Parathyroid adenoma (tissue), 2 donors: ENCODE measurements around the gene CSF3R.

Source experiments
- H2AFZ ChIP-seq: fragments of 300-600 bp; sonication (generic); one replicate; pipeline ENCODE4 v1.7.0; 2017; ENCODE audit warnings: antibody characterized with exemption, mild to moderate bottlenecking
- H3K27ac ChIP-seq: fragments of 300-600 bp; sonication (generic); one replicate; pipeline ENCODE4 v1.7.0; 2017
- H3K27me3 ChIP-seq: fragments of 300-600 bp; sonication (generic); one replicate; pipeline ENCODE4 v1.7.0; 2017; ENCODE audit warnings: low read length; ENCODE audit not compliant: control insufficient read depth, insufficient read depth
- H3K36me3 ChIP-seq: fragments of 300-600 bp; sonication (generic); one replicate; pipeline ENCODE4 v1.7.0; 2017; ENCODE audit warnings: low read length; ENCODE audit not compliant: control insufficient read depth, insufficient read depth
- H3K4me1 ChIP-seq: fragments of 300-600 bp; sonication (generic); one replicate; pipeline ENCODE4 v1.7.0; 2017; ENCODE audit warnings: control low read depth
- H3K4me2 ChIP-seq: fragments of 300-600 bp; sonication (generic); one replicate; pipeline ENCODE4 v1.7.0; 2017; ENCODE audit warnings: low read length
- H3K4me3 ChIP-seq: fragments of 300-600 bp; sonication (generic); one replicate; pipeline ENCODE4 v1.7.0; 2017; ENCODE audit warnings: low read depth, low read length
- H3K79me2 ChIP-seq: fragments of 300-600 bp; sonication (generic); one replicate; pipeline ENCODE4 v1.7.0; 2017; ENCODE audit warnings: control low read depth
- H3K9ac ChIP-seq: fragments of 300-600 bp; sonication (generic); one replicate; pipeline ENCODE4 v1.7.0; 2017; ENCODE audit warnings: mild to moderate bottlenecking
- H3K9me3 ChIP-seq: fragments of 300-600 bp; sonication (generic); one replicate; pipeline ENCODE4 v1.7.0; 2017; ENCODE audit warnings: low read length; ENCODE audit not compliant: control insufficient read depth
- TF ChIP-seq, protein P1 (sequence below): fragments of 300-600 bp; sonication (generic); IDR thresholded peaks from one replicate; pipeline ENCODE4 v1.7.0; 2017; ENCODE audit warnings: antibody characterized with exemption, mild to moderate bottlenecking
- donor health status: primary hyperparathyroidism.

Gene CSF3R

DNA sequence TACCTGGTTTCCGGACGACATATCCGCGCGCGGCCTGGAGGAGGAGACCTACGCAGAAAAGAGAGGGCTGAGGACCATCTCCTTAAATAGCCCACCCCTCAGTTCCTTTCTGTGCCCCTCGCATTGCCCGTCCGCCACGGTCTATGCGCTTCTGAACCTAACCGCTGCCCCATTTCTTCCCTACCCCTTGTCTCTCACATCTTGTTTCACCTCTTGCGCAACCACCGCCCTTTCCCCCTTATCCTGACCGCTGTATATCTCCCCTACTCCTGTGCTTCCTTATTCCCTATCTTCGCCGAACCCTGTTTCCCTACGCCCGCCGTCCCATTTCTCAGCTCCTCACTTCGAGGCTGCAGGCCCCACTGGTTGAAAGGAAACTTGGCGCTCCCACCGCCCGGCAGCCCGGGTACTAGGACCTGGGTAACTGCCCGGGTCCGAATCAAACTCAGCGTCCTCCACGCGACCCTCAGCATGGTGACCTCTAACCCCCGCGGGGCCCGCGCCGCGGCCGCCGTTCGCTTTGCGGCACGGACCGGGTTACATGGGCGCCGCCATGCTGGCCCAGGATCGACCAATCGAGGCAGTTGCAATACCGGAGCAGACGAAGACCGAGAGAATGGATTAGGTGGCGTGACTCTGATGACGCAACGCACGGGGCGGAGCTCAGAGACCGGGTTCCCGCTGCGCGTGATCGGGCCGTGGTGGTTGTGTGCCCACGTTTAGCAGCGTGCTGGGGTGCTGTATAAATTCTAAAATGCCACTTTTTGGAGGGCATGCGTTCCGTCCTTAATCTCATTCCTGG, 18.7 kb downstream of the CSF3R start, which contains the start of gene MRPS15:
Gene MRPS15 (minus strand): TSS at position 582 of the 802 bp plus-strand sequence. CDS start 109 bp downstream, at position 473.
- Histone ChIP-seq H2AFZ (peak within 1 kb of the TSS; percentile 92), H3K36me3 (no peaks in the 10 kb centered on the region), H3K27me3 (no peaks in the 10 kb centered on the region), H3K79me2 (no peaks in the 10 kb centered on the region), H3K4me2 (peak within 1 kb of the TSS; percentile 87), H3K4me1 (no peaks in the 10 kb centered on the region), H3K27ac (peak within 1 kb of the TSS; percentile 74), H3K4me3 (peak within 1 kb of the TSS; percentile 99), H3K9ac (no peak within 1 kb of the TSS), H3K9me3 (no peaks in the 10 kb centered on the region)
- TF ChIP-seq, protein P1, sequence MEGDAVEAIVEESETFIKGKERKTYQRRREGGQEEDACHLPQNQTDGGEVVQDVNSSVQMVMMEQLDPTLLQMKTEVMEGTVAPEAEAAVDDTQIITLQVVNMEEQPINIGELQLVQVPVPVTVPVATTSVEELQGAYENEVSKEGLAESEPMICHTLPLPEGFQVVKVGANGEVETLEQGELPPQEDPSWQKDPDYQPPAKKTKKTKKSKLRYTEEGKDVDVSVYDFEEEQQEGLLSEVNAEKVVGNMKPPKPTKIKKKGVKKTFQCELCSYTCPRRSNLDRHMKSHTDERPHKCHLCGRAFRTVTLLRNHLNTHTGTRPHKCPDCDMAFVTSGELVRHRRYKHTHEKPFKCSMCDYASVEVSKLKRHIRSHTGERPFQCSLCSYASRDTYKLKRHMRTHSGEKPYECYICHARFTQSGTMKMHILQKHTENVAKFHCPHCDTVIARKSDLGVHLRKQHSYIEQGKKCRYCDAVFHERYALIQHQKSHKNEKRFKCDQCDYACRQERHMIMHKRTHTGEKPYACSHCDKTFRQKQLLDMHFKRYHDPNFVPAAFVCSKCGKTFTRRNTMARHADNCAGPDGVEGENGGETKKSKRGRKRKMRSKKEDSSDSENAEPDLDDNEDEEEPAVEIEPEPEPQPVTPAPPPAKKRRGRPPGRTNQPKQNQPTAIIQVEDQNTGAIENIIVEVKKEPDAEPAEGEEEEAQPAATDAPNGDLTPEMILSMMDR = no peak

DNA sequence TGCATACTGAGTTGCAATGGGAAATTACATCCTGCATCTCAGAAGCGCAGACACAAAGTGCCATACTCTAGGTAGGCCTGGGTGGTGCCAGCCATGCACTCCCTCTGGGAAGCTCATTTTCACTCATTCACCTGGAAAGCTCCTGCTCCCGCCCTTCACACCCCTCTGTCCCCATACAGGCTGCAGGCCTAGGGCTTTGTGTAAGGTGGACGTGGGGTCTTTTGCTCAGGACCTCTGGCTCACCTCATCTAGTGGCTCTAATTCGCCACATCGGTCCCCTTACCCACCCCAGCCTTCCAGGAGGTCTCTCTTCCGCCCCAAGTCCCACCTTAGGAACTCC, 19.3 kb downstream of the CSF3R start:
- H3K4me1 ChIP-seq = no peaks in the 10 kb centered on the region
- H3K4me3 ChIP-seq = peak overlapping the region; percentile 99
- TF ChIP-seq, protein P1 = no peak
- peak overlapping the region; percentile 92 for H2AFZ ChIP-seq
- H3K79me2 ChIP-seq = no peaks in the 10 kb centered on the region
- no peaks in the 10 kb centered on the region for H3K36me3 ChIP-seq
- H3K27me3 ChIP-seq = no peaks in the 10 kb centered on the region
- no peaks in the 10 kb centered on the region for H3K9me3 ChIP-seq
- H3K27ac ChIP-seq = no peak overlapping the region
- H3K4me2 ChIP-seq = peak overlapping the region; percentile 87
- no peak overlapping the region for H3K9ac ChIP-seq

DNA sequence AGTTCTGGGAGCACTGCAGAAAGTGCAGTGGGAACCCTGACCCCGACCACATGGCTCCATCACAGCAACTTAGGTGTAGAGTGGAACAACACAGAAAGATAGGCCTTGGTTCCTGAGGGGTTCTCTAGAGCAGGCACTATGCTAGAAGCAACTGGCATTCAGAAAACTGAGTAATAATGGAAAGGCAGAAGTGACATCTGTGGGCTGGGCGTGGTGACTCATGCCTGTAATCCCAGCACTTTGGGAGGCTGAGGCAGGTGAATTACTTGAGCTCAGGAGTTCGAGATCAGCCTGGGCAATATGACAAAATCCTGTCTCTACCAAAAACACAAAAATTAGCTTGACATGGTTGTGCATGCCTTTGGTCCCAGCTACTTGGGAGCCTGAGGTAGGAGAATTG, 23.8 kb downstream of the CSF3R start:
- no peak overlapping the region for H3K4me3 ChIP-seq
- H3K4me1 ChIP-seq = no peaks in the 10 kb centered on the region
- H3K36me3 ChIP-seq = no peaks in the 10 kb centered on the region

DNA sequence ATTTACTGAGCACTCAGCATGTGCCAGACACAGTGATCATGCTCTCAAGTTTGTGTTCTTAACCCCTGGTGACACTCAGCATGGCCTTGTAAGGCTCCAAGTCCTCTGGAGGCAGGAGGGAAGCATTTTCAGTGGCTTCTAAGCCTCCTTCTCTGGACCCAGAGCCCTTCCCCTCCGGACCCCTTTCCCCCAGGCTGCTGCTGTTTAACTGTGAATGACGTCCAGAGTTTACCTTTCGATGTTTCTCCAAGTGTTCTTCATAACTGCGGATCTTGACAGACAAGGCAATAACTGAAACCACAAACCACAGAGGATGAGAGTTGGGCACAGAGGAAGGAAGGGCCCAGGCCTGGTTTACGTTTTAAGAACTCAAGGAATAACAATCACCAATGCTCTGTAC, 25.0 kb downstream of the CSF3R start:
- Histone ChIP-seq H2AFZ (no peak overlapping the region), H3K4me2 (no peak overlapping the region), H3K36me3 (no peaks in the 10 kb centered on the region), H3K9ac (no peak overlapping the region), H3K4me3 (no peak overlapping the region), H3K27ac (no peak overlapping the region), H3K4me1 (no peaks in the 10 kb centered on the region), H3K79me2 (no peaks in the 10 kb centered on the region), H3K27me3 (no peaks in the 10 kb centered on the region), H3K9me3 (no peaks in the 10 kb centered on the region)
- TF ChIP-seq, protein P1 = no peak

More for the DNA sequence above, 23.8 kb downstream of the CSF3R start:
- H3K27me3 ChIP-seq = no peaks in the 10 kb centered on the region
- TF ChIP-seq, protein P1 = no peak
- no peaks in the 10 kb centered on the region for H3K79me2 ChIP-seq
- no peak overlapping the region for H3K4me2 ChIP-seq
- no peaks in the 10 kb centered on the region for H3K9me3 ChIP-seq
- no peak overlapping the region for H3K9ac ChIP-seq
- H2AFZ ChIP-seq = no peak overlapping the region
- H3K27ac ChIP-seq = no peak overlapping the region

DNA sequence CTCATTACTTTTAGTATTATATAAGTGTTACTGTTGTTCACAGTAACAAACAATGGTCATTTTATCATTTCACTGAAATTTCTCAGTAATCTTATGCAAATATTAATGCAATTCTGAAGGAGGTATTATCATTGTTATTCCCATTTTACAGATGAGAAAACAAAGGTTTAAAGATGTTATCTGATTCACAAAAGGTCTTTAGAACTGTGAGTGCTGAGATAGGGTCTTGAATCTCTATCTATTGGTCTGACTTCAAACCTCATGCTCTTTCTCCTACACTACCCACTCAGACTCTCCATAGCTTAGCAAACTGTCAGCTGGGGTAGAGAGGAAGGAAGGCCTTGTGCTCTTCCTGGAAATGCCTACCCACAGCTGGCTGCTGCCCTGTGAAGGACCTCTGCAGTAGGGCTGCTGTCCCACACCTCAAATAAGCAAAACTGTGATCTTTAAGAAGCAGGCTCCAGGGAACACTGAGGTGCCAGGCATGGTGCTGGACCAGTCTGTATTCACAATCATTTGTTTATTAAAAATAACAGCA, 26.3 kb downstream of the CSF3R start:
- no peak overlapping the region for H3K4me2 ChIP-seq
- H3K36me3 ChIP-seq = no peaks in the 10 kb centered on the region
- H2AFZ ChIP-seq = no peak overlapping the region
- no peak overlapping the region for H3K4me3 ChIP-seq
- H3K9ac ChIP-seq = no peak overlapping the region
- no peak overlapping the region for H3K27ac ChIP-seq
- H3K4me1 ChIP-seq = no peaks in the 10 kb centered on the region
- no peaks in the 10 kb centered on the region for H3K9me3 ChIP-seq
- TF ChIP-seq, protein P1 = no peak
- no peaks in the 10 kb centered on the region for H3K79me2 ChIP-seq
- no peaks in the 10 kb centered on the region for H3K27me3 ChIP-seq
